Activated naive CD4-positive, alpha-beta T cell treated with Interleukin-2 at 50 U/mL for 16 hours (primary cell): ENCODE results near the gene ABHD4.
"Not testable (repeated sequence)": the region's sequence is repeated elsewhere in the genome, so short reads cannot be mapped to it uniquely, and the experiment has no call there.

Experiments used
- DNase-seq: peaks from one replicate; pipeline ENCODE4 v3.0.0-alpha.2; 2020

The ABHD4 gene

GRCh38 chr14:22598099-22598895, at the start of gene ABHD4:
Gene ABHD4, plus strand, starts transcription at chr14:22598300. Its CDS starts 7 bp downstream, at chr14:22598307.
- peak; percentile 62 for DNase-seq

GRCh38 chr14:22549324-22549962, 48.7 kb upstream of the ABHD4 start:
- no peak for DNase-seq

- peak; percentile 77 for DNase-seq
Observed at GRCh38 chr14:22549981-22550673, 48.0 kb upstream of the ABHD4 start.

GRCh38 chr14:22551605-22551997, 46.5 kb upstream of the ABHD4 start:
- DNase-seq = peak; percentile 20

GRCh38 chr14:22552001-22552826, 45.9 kb upstream of the ABHD4 start:
- peak; percentile 3 for DNase-seq

GRCh38 chr14:22552827-22553076, 45.3 kb upstream of the ABHD4 start:
- no peak for DNase-seq

- DNase-seq = no peak
Observed at GRCh38 chr14:22553445-22553844, 44.7 kb upstream of the ABHD4 start.

- not testable (repeated sequence) for DNase-seq
Observed at GRCh38 chr14:22553861-22554497, 44.1 kb upstream of the ABHD4 start.

GRCh38 chr14:22554498-22555383, 43.4 kb upstream of the ABHD4 start:
- no peak for DNase-seq

- peak; percentile 69 for DNase-seq
Observed at GRCh38 chr14:22555384-22556011, 42.6 kb upstream of the ABHD4 start.

GRCh38 chr14:22556021-22556989, 41.8 kb upstream of the ABHD4 start:
- peak; percentile 96 for DNase-seq

GRCh38 chr14:22556990-22557623, 41.0 kb upstream of the ABHD4 start:
- DNase-seq = peak; percentile 91

GRCh38 chr14:22557846-22558220, 40.3 kb upstream of the ABHD4 start:
- no peak for DNase-seq

- peak; percentile 71 for DNase-seq
Observed at GRCh38 chr14:22558221-22558913, 39.7 kb upstream of the ABHD4 start.

GRCh38 chr14:22559041-22559440, 39.1 kb upstream of the ABHD4 start:
- DNase-seq = no peak

- DNase-seq = peak; percentile 44
Observed at GRCh38 chr14:22560662-22561365, 37.3 kb upstream of the ABHD4 start.

GRCh38 chr14:22561366-22561660, 36.8 kb upstream of the ABHD4 start:
- no peak for DNase-seq
